Thyroid gland (tissue), 4 donors: ENCODE results near the gene RRP8. TPM values are rescaled to one million over a fixed set of nuclear protein-coding genes. Genes with fewer than 3 reads are reported as not detected.

Experiments used
- DNase-seq, 2 donors: peaks; one replicate each; pipeline ENCODE4 v3.0.0-alpha.2; 2019
- H3K27ac ChIP-seq, 3 donors: fragments of 200-600 bp; sonication (generic); 1 replicate in 2 of 3; 2 replicates in 1 of 3; pipeline ENCODE4 v1.5.1; 2016 to 2019; ENCODE audit warnings: mild to moderate bottlenecking in 1 of 3, moderate library complexity in 1 of 3
- H3K27me3 ChIP-seq: fragments of 200-600 bp; sonication (generic); one replicate; pipeline ENCODE4 v1.5.1; 2019
- H3K36me3 ChIP-seq, 2 donors: fragments of 200-600 bp; sonication (generic); one replicate each; pipeline ENCODE4 v1.5.1; 2016 to 2019
- H3K4me1 ChIP-seq, 2 donors: fragments of 200-600 bp; sonication (generic); one replicate each; pipeline ENCODE4 v1.5.1; 2017 to 2019
- H3K4me3 ChIP-seq, 3 donors: fragments of 200-600 bp; sonication (generic); replicated peaks in 1 of 3; 1 replicate in 2 of 3; 2 replicates in 1 of 3; pipeline ENCODE4 v1.5.1; 2016; ENCODE audit warnings: mild to moderate bottlenecking in 1 of 3
- H3K9me3 ChIP-seq: fragments of 200-600 bp; sonication (generic); one replicate; pipeline ENCODE4 v1.5.1; 2017
- CTCF ChIP-seq, 6 experiments: fragments of 200-600 bp in 3 of 6; fragments of 450-650 bp in 3 of 6; sonication (generic) in 3 of 6; IDR thresholded peaks; one replicate each; pipeline ENCODE4 v1.5.1; 2016 to 2019; ENCODE audit warnings: antibody characterized with exemption in 6 of 6, mild to moderate bottlenecking in 2 of 6, inconsistent platforms in 1 of 6, moderate library complexity in 1 of 6
- POLR2A ChIP-seq, 2 donors: fragments of 450-650 bp; IDR thresholded peaks; one replicate each; pipeline ENCODE4 v1.6.1; 2017; ENCODE audit warnings: antibody characterized with exemption in 2 of 2, mild to moderate bottlenecking in 2 of 2, moderate library complexity in 1 of 2
- WGBS, 2 donors: methylation state at CpG; one replicate each; pipeline ENCODE4 v1.1.5; 2017; 5-methylcytosine and 5-hydroxymethylcytosine counted together
- intact Hi-C: fragments of 100-400 bp; cut with DNase I; formaldehyde crosslinking; loops from one replicate; pipeline ENCODE4 v1.15.1; 2023
- total RNA-seq, 4 donors: library from RNA; depleted of rRNA; stranded (reverse); fragments of >200 nt; gene quantifications; one replicate each; pipeline ENCODE4 v1.2.3, GENCODE V29; 2016

Gene RRP8
- total RNA-seq, 4 donors from 2014 or later, result 12.9 to 36.7 (median 18.8) TPM

- no peaks in the 10 kb centered on the region for H3K9me3 ChIP-seq
- no peak overlapping the region for H3K27ac ChIP-seq
- no peaks in the 10 kb centered on the region for H3K36me3 ChIP-seq
- TF ChIP-seq CTCF (IDR thresholded peaks at IDR 0.05) (no peak), POLR2A (IDR thresholded peaks at IDR 0.05) (no peak)
- no peak for DNase-seq
- peaks cover 0 to 16% of the 10 kb centered on the region in 2 donors for H3K4me1 ChIP-seq
- H3K4me3 ChIP-seq, result no peak overlapping the region
- intact Hi-C loops, result no loop called here
- 63 to 69% methylated on average over 1 of the region's 1 CpG for WGBS, 2 donors
- H3K27me3 ChIP-seq, result no peaks in the 10 kb centered on the region
Observed at GRCh38 chr11:6648501-6648900, 45.1 kb upstream of the RRP8 start.

GRCh38 chr11:6647836-6648235, 44.4 kb upstream of the RRP8 start:
- H3K27ac ChIP-seq, result peak overlapping the region in 2 of 3 donors; percentile 42 to 68
- no peaks in the 10 kb centered on the region for H3K36me3 ChIP-seq
- H3K4me3 ChIP-seq, result no peak overlapping the region
- intact Hi-C loops, result no loop called here
- no peak for TF ChIP-seq POLR2A (IDR thresholded peaks at IDR 0.05)
- no peak for TF ChIP-seq CTCF (IDR thresholded peaks at IDR 0.05)
- no peak for DNase-seq
- no peaks in the 10 kb centered on the region for H3K9me3 ChIP-seq
- H3K27me3 ChIP-seq, result no peaks in the 10 kb centered on the region
- peaks cover 0 to 16% of the 10 kb centered on the region in 2 donors for H3K4me1 ChIP-seq
- 89 to 92% methylated on average over 2 of the region's 2 CpGs for WGBS, 2 donors

- H3K27ac ChIP-seq, result peak overlapping the region in 2 of 3 donors; percentile 42 to 68
- 49 to 51% methylated on average over 9 of the region's 9 CpGs for WGBS, 2 donors
Observed at GRCh38 chr11:6646918-6647679, 43.7 kb upstream of the RRP8 start.

GRCh38 chr11:6646576-6646917, 43.1 kb upstream of the RRP8 start:
- intact Hi-C loops, result no loop called here
- WGBS, 2 donors, result 49 to 68% methylated on average over 3 of the region's 3 CpGs
- peak overlapping the region in 2 of 3 donors; percentile 42 to 68 for H3K27ac ChIP-seq
- no peaks in the 10 kb centered on the region for H3K9me3 ChIP-seq
- no peak for DNase-seq
- no peak for TF ChIP-seq CTCF (IDR thresholded peaks at IDR 0.05)
- TF ChIP-seq POLR2A (IDR thresholded peaks at IDR 0.05), result no peak
- H3K36me3 ChIP-seq, result no peaks in the 10 kb centered on the region
- peaks cover 0 to 16% of the 10 kb centered on the region in 2 donors for H3K4me1 ChIP-seq
- H3K4me3 ChIP-seq, result no peak overlapping the region
- H3K27me3 ChIP-seq, result no peaks in the 10 kb centered on the region

More at GRCh38 chr11:6646918-6647679, 43.7 kb upstream of the RRP8 start:
- no peak overlapping the region for H3K4me3 ChIP-seq
- no peaks in the 10 kb centered on the region for H3K27me3 ChIP-seq
- no peak for TF ChIP-seq POLR2A (IDR thresholded peaks at IDR 0.05)
- no peaks in the 10 kb centered on the region for H3K9me3 ChIP-seq
- peaks cover 0 to 16% of the 10 kb centered on the region in 2 donors for H3K4me1 ChIP-seq
- intact Hi-C loops, result no loop called here
- H3K36me3 ChIP-seq, result no peaks in the 10 kb centered on the region
- DNase-seq, result no peak

- intact Hi-C loops, result no loop called here
- DNase-seq, result no peak
- Histone ChIP-seq H3K27me3 (no peaks in the 10 kb centered on the region), H3K9me3 (no peaks in the 10 kb centered on the region), H3K27ac (peak overlapping the region in 2 of 3 donors; percentile 42 to 68), H3K36me3 (no peaks in the 10 kb centered on the region), H3K4me3 (no peak overlapping the region), H3K4me1 (peaks cover 0 to 16% of the 10 kb centered on the region in 2 donors)
- 66 to 68% methylated on average over 12 of the region's 12 CpGs for WGBS, 2 donors
- no peak for TF ChIP-seq CTCF (IDR thresholded peaks at IDR 0.05)
- TF ChIP-seq POLR2A (IDR thresholded peaks at IDR 0.05), result no peak
Observed at GRCh38 chr11:6646071-6646470, 42.7 kb upstream of the RRP8 start.
